ENCODE results near the gene SPRY1.

SPRY1 gene

DNA sequence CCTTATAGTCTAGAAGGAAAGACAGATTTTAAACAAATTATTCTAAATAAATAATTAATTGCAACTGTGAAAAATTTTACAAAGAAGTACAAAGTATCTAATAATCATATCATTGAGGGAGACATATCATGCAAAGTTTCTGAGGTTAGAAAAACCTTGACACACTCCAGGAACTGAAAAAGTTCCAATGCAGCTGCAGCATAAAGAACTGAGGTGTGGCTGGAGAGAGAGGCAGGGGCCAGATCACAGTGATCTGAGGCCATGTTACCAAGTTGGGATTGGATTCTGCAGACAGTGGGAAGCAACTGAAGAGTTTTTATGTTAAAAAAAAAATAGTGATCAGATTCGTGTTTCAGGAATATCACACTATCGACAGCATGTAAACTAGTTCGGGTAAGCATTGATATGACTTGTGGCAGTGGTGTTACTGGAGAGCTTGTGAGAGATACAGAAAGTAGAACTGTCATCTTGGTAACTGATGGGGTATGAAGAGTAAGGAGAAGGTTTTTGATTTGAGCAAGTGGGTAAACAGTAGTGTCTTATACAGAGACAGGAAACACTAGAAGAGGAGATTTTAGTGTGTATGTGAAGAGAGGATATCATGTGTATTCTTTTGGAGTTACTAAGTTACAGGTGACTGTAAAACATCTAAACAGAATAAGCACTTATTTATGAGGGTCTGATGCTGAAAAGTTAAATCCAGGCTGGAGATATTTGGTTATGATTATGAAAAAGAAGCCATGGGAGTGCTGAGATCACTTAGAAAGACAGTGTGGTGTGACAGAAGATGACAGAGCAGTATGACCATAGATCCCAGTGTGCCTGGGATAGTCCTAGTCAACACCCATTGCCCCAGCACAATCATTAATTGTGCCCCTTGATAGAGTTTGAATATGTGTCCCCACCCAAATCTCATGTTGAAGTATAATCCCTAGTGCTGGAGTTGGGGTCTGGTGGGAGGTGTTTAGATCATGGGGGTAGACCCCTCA, 15.6 kb upstream of the SPRY1 start:
- no peak for DNase-seq

DNA sequence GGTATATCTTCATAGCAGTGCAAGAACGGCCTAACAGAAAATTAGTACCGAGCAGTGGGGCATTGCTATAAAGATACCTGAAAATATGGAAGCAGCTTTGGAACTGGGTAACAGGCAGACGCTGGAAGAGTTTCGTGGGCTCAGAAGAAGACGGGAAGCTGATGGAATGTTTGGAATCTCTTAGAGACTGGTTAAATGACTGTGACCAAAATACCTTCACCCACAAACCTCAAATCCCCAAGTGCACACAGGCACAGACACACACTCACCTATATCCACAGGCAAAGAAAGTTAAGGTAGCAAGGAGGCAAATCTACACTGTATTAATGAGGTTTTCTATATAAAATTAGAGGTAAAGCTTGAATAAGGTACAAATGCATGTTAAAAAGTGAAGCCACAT, 14.6 kb upstream of the SPRY1 start:
- DNase-seq = no peak

DNA sequence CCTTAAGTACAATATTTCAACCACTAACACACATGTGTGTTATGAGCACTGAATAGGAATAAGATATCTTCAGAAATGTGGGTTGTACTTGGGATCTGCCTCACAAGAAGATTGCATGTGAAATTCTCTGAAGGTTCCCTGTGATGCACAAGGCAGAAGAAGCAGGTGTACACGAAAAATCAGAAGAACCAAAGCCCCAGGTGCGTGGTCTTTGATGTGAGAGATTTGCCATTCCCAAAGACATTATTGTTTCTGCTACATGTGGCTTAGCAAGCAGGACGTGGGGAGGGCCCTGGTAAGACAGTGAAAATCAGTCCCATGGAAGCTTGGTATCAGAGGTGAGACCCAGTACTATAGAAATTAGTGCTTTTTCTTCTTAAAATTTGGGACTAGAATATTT, 13.0 kb upstream of the SPRY1 start:
- DNase-seq = no peak

DNA sequence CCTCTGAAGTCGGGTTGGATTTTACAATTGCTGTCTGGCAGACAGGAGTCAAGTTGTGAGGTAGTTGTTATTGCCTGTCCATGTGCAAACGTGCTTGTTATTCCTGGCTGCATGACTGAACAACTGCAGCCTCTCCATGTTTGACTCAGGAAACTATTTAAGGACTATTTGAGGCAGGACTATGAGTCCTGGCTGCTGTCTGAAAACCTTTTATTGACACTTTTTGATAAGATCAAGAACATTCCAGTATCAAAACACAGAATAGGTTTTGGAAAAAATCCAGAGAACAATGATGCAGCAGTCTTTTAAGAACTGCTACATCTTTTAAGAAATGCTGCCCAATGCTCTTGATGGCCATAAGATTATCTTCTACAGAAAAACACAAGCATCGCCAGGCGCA, 10.0 kb upstream of the SPRY1 start:
- no peak for DNase-seq

DNA sequence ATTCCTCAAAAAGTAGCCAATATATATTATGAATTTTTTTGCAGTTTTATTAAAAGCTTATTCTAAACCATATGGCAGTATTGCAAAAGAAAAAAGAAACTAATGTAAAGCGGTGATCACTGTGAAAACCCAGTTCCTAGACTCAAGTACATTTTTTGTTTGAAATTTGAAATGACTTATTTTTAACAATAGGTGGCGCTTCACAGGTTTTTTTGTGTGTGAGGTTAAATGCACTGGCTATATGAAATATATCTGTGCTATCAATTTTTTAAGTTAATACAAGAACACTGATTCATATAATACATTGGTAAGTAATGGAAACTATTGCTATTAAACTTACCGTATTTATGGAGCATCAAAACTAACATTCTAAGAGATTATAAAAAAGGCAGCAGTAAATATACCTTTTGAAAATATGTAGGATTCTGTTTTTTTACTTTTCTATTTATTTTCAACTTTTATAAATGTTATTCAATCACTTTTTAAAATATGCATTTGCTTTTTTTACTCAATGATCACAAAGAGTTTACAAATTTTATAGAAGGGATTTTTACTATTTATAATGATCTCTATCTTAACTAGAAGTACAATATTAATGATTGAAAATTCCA, 5.6 kb upstream of the SPRY1 start:
- no peak for DNase-seq

DNA sequence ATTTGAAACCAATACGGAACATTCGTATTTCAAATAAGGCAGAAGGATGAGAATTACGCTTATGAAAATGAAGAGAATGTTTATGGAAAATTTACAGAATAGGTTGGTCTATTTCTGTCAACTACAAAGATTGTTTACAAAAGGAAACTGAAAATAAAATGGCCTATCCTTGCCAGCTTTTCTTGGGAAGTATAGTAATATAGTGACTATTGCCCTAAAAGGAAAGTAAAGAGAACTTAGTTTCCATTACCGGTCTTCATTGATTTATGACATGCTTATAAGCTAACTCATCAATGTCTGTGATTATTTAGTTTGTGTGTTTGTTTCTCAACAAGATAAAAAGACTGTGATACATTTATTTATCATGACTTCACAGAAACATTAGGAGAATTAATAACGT, 2.9 kb upstream of the SPRY1 start:
- no peak for DNase-seq

DNA sequence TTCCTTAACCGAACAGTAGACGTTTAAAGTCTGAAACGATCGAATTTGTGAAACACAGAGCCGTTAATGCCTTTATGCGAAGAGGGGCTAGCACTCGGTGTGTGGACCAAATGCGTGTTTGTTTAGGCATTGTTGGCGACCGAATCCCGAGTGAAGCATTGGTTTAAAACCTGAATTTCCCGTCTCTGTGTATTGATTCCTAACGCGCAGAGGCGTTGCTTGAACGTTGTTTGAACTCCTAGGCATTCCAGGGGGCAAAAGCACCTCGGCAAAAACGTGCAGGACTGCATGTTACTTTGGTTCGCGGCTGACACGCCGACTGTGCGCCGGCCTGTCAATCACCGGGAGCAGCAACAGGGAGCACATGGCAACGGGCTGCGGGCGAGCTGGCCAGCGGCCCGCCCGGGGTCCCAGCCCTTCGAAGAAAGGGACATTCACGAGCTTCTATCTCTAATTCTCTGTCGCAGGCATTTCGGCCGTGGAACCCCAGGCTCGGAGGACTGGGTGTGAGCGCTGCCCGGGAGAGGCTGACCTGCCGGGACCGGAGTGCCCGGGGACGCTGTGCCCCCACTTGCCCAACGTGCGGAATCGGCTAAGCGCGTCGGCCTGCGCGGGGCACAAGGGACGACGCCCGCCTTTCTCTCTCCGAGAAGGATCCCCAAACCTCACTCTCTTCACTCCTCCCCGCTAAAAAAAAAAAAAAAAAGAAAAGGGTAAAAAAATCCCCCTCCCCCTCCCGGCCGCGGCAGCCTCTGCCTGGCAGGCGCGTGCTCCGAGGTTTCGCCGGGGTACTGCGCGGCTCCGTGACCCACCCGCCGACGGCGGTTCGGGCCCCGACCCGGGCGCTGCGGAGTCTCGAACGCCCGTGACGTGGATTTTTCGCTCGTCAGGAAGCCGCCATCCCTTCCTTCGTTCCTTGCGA, 810 bp downstream of the SPRY1 start:
- DNase-seq = no peak

DNA sequence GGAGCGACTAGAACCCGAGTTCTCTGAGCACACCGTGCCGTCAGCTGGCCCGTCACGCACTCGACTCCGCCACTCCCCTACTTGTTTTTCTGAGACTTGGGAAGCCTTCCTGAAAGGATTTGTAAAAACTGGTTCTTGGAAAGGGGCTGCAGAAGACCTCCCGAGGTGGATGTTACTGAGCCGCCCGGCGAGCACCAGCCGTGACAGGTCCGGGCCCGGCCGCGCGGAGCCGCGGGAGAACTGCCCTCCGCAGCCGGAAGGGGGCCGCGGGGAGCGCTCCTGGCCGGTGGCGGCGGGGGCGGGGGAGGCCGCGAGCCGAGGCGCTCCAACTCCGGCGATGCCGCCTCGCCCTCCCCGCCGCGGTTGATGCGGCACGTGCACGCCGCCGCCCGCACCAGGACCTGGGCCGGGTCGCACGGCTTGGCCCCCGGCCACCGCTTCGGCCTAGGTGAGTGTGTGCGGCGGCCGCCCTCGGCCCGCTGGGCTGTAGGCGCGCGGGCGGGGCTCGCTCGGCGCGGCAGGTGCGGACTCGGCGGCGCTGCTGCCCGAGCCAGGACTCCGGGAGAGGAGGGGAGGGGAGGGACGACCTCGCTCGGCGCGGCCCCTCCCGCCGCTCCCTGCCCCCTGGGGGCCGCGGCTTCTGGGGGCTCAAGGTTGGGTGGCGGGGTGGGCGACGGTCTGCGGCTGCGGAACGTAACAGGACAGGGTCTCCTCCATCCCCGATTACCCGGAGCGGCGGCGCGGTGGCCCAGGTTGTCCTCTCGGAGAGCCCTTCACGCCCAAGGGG, 1.7 kb downstream of the SPRY1 start:
- DNase-seq = no peak

DNA sequence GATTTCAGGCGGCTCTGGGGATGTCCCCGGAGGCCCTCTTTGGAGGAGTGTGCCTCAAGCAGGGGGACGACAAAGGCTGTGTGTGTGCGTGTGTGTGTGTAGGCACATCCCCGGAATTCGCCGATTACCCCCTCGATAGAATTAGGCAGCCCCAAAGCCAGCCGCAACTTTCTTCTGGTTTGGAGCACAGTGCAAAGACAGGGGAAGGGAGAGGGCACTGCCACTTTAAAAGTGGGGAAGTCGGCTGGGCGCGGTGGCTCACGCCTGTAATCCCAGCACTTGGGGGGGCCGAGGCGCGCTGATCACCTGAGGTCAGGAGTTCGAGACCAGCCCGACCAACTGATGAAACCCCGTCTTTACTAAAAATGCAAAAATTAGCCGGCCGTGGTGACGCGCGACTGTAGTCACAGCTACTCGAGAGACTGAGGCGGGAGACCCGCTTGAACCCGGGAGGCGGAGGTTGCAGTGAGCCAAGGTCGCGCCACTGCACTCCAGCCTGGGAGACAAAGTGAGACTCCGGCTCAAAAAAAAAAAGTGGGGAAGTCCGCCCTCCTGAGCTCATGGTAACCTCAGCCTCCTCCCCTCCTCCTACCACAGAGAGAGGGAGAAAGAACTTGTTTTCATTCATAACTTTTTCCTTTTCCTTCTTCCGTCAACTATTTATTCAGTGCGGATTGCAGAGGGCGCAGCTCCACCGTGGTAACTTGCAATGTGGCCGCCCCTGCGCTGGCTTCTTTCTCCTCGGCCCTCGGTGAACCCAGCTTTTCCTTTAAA, 2.4 kb downstream of the SPRY1 start:
- DNase-seq = no peak

DNA sequence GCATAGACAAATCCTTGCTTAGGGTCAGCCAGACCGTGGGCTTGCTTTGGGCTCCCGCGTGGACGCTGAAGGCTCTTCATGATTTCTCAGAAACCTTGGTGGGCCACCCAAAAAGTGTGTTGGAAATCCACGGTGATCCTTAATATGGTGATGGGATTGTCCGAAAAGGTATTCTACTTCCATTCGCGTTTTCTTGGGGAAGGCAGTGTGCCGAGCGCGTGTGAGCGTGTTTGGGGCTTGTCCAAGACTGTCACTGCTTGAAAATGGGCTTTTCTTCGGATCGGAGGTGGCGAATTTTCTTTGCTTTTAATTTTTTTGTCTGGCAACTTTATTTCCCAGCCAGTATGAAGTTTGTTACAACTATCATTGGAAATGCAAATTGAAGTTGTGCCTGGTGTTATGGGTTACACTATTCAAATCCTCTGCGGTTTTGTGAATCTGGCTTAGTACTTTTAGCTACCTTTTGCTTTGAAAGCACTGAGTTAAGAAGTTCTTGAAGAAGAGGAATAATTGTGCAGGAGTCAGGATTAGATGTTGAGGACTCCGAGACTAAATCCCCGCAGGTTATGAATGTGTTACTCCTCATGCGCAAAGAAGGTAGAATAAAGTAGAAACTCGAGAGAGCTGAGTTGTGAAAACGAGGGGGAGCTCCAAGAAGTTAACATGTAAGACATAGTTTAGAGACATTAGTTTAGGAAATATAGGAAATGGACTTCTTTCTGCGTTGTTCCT, 3.2 kb downstream of the SPRY1 start:
- DNase-seq = no peak

DNA sequence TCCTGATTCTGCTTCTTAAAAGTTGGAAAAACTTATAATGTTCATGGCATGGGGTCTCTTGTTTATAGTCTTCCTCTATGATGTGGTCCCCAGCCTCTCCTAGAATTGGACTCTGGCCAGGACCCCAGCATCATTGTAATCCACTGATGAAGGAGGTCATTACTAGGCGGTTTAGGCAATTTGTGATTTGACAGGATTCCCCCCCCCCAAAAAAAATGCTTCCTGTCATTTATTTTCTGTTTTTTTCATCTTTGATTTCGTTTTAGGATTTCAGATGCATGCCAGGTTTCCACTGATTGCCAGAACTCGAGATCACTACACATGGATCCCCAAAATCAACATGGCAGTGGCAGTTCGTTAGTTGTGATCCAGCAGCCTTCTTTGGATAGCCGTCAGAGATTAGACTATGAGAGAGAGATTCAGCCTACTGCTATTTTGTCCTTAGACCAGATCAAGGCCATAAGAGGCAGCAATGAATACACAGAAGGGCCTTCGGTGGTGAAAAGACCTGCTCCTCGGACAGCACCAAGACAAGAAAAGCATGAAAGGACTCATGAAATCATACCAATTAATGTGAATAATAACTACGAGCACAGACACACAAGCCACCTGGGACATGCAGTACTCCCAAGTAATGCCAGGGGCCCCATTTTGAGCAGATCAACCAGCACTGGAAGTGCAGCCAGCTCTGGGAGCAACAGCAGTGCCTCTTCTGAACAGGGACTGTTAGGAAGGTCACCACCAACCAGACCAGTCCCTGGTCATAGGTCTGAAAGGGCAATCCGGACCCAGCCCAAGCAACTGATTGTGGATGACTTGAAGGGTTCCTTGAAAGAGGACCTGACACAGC, 4.9 kb downstream of the SPRY1 start:
- DNase-seq = no peak

DNA sequence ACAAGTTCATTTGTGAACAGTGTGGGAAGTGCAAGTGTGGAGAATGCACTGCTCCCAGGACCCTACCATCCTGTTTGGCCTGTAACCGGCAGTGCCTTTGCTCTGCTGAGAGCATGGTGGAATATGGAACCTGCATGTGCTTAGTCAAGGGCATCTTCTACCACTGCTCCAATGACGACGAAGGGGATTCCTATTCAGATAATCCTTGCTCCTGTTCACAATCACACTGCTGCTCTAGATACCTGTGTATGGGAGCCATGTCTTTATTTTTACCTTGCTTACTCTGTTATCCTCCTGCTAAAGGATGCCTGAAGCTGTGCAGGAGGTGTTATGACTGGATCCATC, 5.5 kb downstream of the SPRY1 start:
- no peak for DNase-seq

DNA sequence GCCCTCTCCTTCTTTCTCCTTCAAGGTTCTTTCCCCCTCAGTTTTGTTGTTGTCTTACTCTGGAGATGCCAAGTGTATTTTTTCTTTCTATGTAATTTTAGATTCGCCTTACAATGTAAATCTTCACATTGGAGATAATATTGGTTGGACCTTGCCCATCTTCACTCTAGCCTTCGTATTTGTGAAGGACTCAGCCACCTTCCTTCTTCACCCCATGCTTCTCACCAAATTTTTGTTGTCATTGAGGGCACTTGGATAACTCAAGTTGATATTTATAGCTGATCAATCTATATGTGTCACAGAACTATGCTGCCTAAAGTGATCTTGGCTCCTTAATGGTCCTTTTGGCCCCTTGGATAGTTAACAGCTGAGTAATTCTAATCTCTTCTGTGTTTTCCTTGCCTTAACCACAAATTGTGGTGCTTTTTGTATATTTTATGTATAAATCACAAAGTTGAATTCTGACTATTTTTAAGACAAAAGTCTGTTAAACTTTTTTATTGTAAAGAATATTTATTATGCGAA, 6.5 kb downstream of the SPRY1 start:
- DNase-seq = no peak

DNA sequence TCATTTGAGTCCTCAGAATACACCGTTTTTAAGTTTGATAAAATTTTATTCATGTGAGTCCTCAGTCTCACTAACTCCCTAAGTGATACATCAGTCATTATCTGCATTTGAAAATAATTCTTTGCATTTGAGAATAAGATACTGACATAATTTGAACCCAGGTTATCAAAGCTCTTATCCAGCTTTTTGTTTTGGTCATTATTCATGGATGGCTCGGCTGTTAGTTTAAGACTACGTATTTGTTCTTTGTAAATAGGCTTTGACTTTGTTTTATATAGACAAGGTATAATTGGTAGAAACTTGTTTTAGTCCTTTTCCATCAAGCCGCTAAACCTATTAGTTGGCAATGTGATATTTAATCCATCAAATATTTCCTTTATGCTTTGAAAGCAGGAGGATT, 7.9 kb downstream of the SPRY1 start:
- no peak for DNase-seq

DNA sequence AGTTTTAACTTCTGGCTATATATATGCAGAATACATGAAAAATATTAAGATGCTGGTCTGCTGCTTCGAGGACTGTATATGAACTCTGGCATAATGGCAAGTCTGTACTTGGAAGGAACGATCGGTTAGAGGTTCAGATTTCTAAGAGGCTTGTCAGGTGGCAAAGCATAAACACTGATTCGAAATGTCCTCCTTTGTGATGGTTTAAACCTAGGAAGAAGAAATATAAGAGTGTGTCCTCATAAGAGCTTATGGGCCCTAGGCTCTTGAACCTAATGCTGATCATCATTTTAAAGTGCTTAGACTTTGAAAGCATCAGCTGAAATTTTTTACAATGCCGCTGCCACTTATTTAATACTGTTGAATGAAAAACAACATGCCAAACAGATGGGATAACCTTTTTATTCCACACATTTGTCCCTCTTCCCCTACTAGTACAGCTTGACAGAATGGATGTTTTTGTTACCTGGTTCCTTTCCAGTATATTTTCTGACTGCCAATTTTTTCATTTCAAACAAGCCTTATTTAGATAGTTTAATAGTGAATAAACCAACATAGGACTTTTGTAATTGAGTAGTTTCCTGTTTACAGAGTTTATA, 8.8 kb downstream of the SPRY1 start:
- DNase-seq = peak; percentile 86

DNA sequence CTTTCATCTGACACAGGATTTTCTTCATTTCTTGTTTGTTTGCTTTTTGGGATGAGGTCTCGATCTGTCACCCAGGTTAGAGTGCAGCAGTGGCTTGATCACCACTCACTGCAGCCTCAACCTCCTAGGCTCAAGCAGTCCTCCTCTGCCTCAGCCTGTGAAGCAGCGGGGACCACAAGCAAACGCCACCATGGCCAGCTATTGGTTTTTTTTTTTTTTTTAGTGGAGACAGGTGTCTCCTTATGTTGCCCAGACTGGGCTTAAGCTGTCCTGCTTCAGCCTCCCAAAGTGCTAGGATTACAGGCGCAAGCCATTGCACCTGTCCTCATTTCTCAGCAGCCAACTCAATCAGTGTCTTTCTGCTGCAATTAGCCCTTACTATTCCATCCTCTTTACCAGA, 10.3 kb downstream of the SPRY1 start:
- DNase-seq = peak; percentile 22

DNA sequence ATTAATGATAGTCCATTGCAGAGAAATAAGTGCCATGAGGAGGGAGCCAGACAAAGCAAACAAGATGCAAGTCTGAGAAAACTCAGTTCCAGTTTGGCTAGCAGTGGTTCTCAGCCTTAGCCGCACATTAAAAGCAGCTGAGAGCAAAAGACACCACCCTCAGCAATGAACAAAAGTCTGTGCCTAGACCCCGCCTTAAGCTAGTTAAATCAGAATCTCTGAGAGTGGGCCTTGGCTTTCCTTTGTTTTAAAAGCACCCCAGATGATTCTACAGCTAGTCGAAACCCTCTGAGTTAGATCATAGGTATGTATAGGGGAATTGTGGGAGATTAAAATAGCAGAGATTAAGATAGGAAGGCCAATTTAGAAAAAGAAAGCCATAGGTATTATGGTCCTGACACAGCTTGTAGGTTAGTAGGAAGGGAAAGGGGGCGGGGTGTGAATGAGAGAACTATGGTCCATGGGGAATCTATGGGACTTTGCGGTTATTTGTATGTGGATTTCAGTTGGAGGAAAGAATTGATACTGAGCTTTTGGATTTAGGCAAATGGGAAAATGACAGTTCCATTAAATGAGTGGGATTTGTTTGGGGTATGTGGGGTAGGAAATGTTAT, 12.0 kb downstream of the SPRY1 start:
- no peak for DNase-seq

DNA sequence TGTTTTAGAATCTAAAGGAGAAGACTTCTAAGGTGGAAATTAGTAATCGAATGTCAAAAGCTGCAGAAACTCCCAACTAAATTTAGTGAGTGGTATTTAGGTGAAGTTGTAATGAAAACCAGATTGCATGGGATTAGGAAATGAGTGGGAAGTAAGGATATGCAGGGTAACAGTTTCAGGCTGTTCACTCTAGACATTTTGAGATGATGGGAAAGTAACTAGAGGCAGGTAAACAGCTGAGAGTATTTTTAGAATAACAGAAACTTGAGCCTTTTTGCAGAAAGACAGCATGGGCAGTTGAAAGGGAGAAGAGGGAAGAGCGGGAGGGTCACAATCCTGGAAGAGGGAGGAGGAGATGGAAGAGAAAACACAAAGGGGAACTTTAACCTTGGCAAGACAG, 12.7 kb downstream of the SPRY1 start:
- DNase-seq = no peak

DNA sequence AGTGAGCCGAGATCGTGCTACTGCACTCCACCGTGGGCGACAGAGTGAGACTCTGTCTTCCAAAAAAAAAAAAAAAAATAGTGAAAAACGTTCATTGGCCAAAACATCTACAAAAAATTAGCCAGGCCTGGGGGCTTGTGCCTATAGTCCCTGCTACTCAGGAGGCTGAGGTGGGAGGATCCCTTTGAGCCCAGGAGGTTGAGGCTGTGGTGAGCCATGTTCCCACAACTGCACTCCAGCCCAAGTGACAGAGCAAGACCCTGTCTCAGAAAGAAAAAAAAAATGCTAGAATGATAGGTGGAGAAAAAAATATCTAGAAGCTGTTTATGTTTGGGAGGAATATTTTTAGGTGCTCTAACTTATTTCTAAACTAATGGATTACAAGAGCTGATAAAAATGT, 14.9 kb downstream of the SPRY1 start:
- no peak for DNase-seq
